ENCODE data around the gene TCP11. TPM values are rescaled to one million over a fixed set of nuclear protein-coding genes. Genes with fewer than 3 reads are reported as not detected.

The TCP11 gene
- total RNA-seq, 1 donor from 2014 or later, result not detected

DNA sequence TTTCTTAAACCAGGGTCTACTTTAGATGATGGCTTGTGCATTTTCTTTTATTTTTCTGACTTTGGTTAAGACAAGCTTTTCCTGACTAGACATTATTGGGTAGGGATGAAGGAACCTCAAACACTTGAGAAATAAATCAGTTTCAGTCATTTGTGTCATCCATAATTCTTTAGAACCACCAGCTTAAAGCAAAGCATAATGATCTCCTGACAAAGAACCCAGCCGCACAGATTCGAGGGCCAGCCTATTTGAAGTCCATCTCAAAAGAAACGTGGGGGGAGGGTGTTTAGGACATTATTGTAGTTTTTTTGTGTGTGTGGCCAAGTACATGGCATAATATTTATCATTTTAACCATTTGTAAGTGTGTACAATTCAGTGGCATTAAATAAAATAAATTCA lies 6.3 kb upstream of the TCP11 start:
- no peaks in the 10 kb centered on the region for H3K36me3 ChIP-seq
- H3K27ac ChIP-seq (replicated peaks), result no peak overlapping the region
- no peak for DNase-seq
- TF ChIP-seq, protein P1, sequence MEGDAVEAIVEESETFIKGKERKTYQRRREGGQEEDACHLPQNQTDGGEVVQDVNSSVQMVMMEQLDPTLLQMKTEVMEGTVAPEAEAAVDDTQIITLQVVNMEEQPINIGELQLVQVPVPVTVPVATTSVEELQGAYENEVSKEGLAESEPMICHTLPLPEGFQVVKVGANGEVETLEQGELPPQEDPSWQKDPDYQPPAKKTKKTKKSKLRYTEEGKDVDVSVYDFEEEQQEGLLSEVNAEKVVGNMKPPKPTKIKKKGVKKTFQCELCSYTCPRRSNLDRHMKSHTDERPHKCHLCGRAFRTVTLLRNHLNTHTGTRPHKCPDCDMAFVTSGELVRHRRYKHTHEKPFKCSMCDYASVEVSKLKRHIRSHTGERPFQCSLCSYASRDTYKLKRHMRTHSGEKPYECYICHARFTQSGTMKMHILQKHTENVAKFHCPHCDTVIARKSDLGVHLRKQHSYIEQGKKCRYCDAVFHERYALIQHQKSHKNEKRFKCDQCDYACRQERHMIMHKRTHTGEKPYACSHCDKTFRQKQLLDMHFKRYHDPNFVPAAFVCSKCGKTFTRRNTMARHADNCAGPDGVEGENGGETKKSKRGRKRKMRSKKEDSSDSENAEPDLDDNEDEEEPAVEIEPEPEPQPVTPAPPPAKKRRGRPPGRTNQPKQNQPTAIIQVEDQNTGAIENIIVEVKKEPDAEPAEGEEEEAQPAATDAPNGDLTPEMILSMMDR (IDR thresholded peaks at IDR 0.05; ENCODE audit: borderline replicate concordance), result no peak
- H3K4me3 ChIP-seq, result no peak overlapping the region
- no peaks in the 10 kb centered on the region for H3K9me3 ChIP-seq (replicated peaks)
- intact Hi-C loops (cut with micrococcal nuclease), result loop anchor here (10.0 kb wide), 2 partner anchors 57 to 97 kb away; no protein-coding TSS in a partner anchor
- peaks cover 4% of the 10 kb centered on the region for H3K27me3 ChIP-seq (ENCODE audit: low read depth)
- H3K4me1 ChIP-seq, result no peaks in the 10 kb centered on the region

DNA sequence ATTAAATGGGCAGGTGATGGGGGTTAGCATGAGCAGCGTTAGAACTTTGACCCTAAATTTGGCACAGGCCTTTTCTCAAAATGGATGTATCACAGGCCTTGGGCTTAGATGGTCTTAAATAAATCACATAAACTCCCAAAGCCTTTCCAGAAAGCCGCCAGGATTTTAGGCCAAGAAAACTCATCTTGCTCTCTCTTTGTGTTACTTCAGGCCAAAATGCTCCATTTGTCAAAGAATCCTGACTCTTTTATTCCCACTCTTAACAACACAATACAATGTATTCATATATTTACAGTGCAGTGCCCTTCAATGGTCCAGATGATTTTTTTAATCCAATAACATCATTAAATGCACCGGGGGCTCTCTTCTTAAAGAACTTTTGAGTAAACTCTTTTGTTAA lies 5.9 kb upstream of the TCP11 start:
- peaks cover 4% of the 10 kb centered on the region for H3K27me3 ChIP-seq (ENCODE audit: low read depth)
- H3K36me3 ChIP-seq, result no peaks in the 10 kb centered on the region
- H3K27ac ChIP-seq (replicated peaks), result no peak overlapping the region
- H3K9me3 ChIP-seq (replicated peaks), result no peaks in the 10 kb centered on the region
- no peak for DNase-seq
- TF ChIP-seq, protein P1 (IDR thresholded peaks at IDR 0.05; ENCODE audit: borderline replicate concordance), result no peak
- intact Hi-C loops (cut with micrococcal nuclease), result loop anchor here (10.0 kb wide), 2 partner anchors 58 to 98 kb away; no protein-coding TSS in a partner anchor
- H3K4me3 ChIP-seq, result no peak overlapping the region
- no peaks in the 10 kb centered on the region for H3K4me1 ChIP-seq

DNA sequence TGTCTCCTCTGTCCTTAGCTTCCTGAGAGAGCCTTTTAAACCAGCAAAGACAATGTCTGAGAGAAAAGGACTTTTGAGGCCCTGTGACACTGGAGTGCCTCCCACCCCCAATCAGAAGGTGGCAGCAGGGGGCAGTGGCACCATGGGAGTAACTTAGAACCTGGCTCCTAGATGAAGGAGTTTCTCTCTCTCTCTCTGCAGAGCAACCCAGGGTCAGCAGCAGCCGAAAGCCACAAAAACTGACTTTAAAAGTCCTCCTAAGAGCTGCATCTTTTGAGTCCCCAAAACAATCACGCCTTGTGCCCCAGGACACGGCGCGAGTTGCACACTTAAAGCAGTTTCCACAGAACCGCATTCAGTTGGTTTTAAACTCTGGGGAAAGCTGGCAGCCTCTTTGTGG lies 5.3 kb upstream of the TCP11 start:
- intact Hi-C loops (cut with micrococcal nuclease), result loop anchor here (10.0 kb wide), 2 partner anchors 58 to 98 kb away; no protein-coding TSS in a partner anchor
- no peaks in the 10 kb centered on the region for H3K9me3 ChIP-seq (replicated peaks)
- no peak overlapping the region for H3K4me3 ChIP-seq
- no peak overlapping the region for H3K27ac ChIP-seq (replicated peaks)
- DNase-seq, result peak; percentile 37
- no peaks in the 10 kb centered on the region for H3K36me3 ChIP-seq
- TF ChIP-seq, protein P1 (IDR thresholded peaks at IDR 0.05; ENCODE audit: borderline replicate concordance), result peak; percentile 75
- peaks cover 4% of the 10 kb centered on the region for H3K27me3 ChIP-seq (ENCODE audit: low read depth)
- H3K4me1 ChIP-seq, result no peaks in the 10 kb centered on the region

DNA sequence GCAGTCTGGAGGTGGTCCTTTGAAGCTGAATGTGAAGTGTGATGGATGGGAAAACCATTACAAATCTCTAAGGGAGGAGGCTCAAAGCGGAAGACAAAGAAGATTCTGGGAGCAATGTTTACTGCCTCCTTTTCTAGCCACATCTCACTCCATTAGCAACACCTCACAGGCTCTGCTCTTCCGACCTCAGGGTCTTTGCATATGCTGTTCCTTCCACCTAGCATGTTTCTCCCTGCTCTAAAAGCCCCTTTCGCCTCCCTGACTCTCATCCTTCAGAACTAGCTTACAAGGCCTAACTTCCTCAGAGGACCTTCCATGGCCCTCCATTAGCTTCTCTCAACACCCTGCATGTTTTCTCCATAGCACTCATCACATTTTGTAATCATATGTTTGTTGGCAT lies 4.6 kb upstream of the TCP11 start:
- intact Hi-C loops (cut with micrococcal nuclease), result loop anchor here (10.0 kb wide), 2 partner anchors 59 to 99 kb away; no protein-coding TSS in a partner anchor
- Histone ChIP-seq H3K36me3 (no peaks in the 10 kb centered on the region), H3K4me1 (peaks cover 6% of the 10 kb centered on the region), H3K4me3 (no peak overlapping the region), H3K27ac (replicated peaks) (no peak overlapping the region), H3K9me3 (replicated peaks) (no peaks in the 10 kb centered on the region), H3K27me3 (ENCODE audit: low read depth) (peaks cover 4% of the 10 kb centered on the region)
- no peak for DNase-seq
- TF ChIP-seq, protein P1 (IDR thresholded peaks at IDR 0.05; ENCODE audit: borderline replicate concordance), result no peak

DNA sequence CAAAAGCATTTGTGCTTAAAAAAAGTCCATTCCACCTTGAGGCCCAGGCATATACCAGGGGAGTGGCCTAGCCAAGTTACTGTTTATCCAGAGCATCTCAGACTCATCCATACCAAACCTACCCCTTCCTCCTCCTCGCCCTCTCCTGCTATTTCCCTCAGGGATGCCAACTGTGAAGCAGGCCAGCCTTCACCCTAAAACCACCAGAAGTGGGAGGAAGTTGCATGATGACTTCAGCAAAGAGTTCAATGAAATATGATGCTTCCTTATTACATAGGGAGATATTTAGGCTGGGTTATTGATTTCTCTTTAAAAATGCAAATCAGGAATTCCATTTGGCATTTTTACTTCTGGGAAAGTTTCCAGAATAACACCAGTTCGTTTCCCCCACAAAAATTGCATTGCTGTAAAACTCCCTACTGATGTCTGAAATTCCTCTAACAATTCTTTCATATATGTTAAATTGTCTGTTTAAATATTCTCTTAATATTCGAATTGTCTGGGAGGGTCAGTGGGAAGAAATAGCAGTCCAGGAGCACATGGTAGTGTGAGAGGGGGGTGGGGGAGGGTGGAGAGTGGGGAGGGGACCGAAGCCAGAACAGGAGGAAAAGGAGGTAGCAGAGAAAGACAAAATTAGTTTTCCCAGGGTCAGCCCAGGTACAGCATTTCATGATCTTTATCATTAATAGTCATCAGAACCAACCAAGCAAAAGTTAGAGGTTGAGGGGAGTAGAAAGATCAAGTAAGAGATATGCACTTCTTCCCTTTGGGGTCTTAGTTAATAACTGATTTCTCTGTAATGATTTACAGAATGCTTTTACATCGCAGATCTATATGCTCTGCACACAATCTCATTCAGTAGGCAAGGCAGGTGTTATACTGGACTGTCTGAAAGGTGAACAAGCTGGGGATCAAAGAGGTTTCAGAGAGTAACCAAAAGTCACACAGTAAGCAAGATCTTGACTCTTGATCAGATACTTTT lies 1.7 kb upstream of the TCP11 start:
- Histone ChIP-seq H3K27me3 (ENCODE audit: low read depth) (no peaks in the 10 kb centered on the region), H3K9me3 (replicated peaks) (no peaks in the 10 kb centered on the region), H3K4me1 (peaks cover 19% of the 10 kb centered on the region), H3K27ac (replicated peaks) (no peak overlapping the region), H3K4me3 (no peak overlapping the region), H3K36me3 (no peaks in the 10 kb centered on the region)
- TF ChIP-seq, protein P1 (IDR thresholded peaks at IDR 0.05; ENCODE audit: borderline replicate concordance), result no peak
- no peak for DNase-seq
- intact Hi-C loops (cut with micrococcal nuclease), result loop anchor here (5.0 to 10.0 kb wide), 3 partner anchors 62 to 156 kb away; no protein-coding TSS in a partner anchor
